MCF 10A (cell line): Measurements from ENCODE around the gene HARBI1. TPM values are rescaled to one million over a fixed set of nuclear protein-coding genes. Genes with fewer than 3 reads are reported as not detected.

Experiments used
- BruUV-seq: library from RNA; stranded (reverse); fragments of 400-500 nt; replicated peaks from 2 replicates; lab custom pipeline; 2021; lab: Mats Ljungman, UMichigan
- CTCF ChIA-PET: fragments of 300-600 bp; sonication (Branson Sonifier 250); formaldehyde crosslinking; extraction: SDS; loops from one replicate; lab custom pipeline; 2021; ENCODE audit warnings: antibody characterized with exemption, inconsistent platforms; lab: Yijun Ruan, JAX
- POLR2A ChIA-PET: fragments of 300-600, 350-650 bp; sonication (Branson Sonifier 250); formaldehyde crosslinking; extraction: SDS; loops from one replicate; lab custom pipeline; 2020; ENCODE audit warnings: antibody characterized with exemption, inconsistent platforms; lab: Yijun Ruan, JAX
- DNase-seq: peaks from one replicate; pipeline ENCODE4 v3.0.0-alpha.2; 2018; ENCODE audit not compliant: unreplicated experiment
- H3K27ac Mint-ChIP-seq: one replicate; pipeline ENCODE4 v1.8.0; 2022; ENCODE audit warnings: mild to moderate bottlenecking, low read depth, mixed read lengths; ENCODE audit not compliant: unreplicated experiment
- H3K27me3 Mint-ChIP-seq: one replicate; pipeline ENCODE4 v1.8.0; 2022; ENCODE audit warnings: mixed read lengths; ENCODE audit not compliant: insufficient read depth, unreplicated experiment
- H3K36me3 Mint-ChIP-seq: one replicate; pipeline ENCODE4 v1.8.0; 2022; ENCODE audit warnings: mild to moderate bottlenecking, moderate library complexity, mixed read lengths; ENCODE audit not compliant: insufficient read depth, unreplicated experiment
- H3K4me1 Mint-ChIP-seq: one replicate; pipeline ENCODE4 v1.8.0; 2022; ENCODE audit warnings: mixed read lengths; ENCODE audit not compliant: insufficient read depth, unreplicated experiment
- H3K4me3 Mint-ChIP-seq: one replicate; pipeline ENCODE4 v1.8.0; 2022; ENCODE audit warnings: mild to moderate bottlenecking, moderate library complexity, mixed read lengths; ENCODE audit not compliant: unreplicated experiment
- H3K9me3 Mint-ChIP-seq: one replicate; pipeline ENCODE4 v1.8.0; 2022; ENCODE audit warnings: mixed read lengths; ENCODE audit not compliant: unreplicated experiment
- intact Hi-C: fragments of 100-400 bp; cut with micrococcal nuclease; formaldehyde crosslinking; loops from 2 replicates; pipeline ENCODE4 v1.14.1; 2022
- total RNA-seq: library from RNA; stranded (reverse); gene quantifications from 2 replicates; pipeline ENCODE4 v1.2.3, GENCODE V29; 2022
- TF ChIP-seq, protein P1 (sequence below): fragments of 200-600 bp; IDR thresholded peaks from one replicate; pipeline ENCODE4 v1.8.0; 2022; ENCODE audit warnings: antibody characterized with exemption, mild to moderate bottlenecking; ENCODE audit not compliant: unreplicated experiment

The HARBI1 gene
- total RNA-seq, 1 experiment from 2014 or later = 6.8 TPM

DNA sequence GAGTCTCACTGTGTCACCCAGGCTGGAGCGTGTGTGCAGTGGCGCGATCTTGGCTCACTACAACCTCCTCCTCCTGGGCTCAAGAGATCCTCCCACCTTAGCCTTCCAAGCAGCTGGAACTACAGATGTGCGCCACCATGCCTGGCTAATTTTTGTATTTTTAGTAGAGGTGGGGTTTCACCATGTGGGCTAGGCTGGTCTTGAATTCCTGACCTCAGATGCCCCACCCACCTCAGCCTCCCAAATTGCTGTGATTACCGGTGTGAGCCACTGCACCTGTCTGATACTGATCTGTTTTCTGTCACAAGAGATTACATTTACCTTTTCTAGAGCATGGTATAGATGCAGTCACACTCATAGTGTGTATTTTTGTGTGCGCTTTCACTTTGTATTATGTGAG is 11.9 kb upstream of the HARBI1 start:
- intact Hi-C loops = no loop called here
- Mint-ChIP-seq H3K4me3 (no peak overlapping the region), H3K27me3 (no peaks in the 10 kb centered on the region), H3K27ac (no peak overlapping the region), H3K36me3 (peaks cover 60% of the 10 kb centered on the region), H3K9me3 (no peaks in the 10 kb centered on the region), H3K4me1 (no peaks in the 10 kb centered on the region)
- DNase-seq = no peak
- TF ChIP-seq, protein P1, sequence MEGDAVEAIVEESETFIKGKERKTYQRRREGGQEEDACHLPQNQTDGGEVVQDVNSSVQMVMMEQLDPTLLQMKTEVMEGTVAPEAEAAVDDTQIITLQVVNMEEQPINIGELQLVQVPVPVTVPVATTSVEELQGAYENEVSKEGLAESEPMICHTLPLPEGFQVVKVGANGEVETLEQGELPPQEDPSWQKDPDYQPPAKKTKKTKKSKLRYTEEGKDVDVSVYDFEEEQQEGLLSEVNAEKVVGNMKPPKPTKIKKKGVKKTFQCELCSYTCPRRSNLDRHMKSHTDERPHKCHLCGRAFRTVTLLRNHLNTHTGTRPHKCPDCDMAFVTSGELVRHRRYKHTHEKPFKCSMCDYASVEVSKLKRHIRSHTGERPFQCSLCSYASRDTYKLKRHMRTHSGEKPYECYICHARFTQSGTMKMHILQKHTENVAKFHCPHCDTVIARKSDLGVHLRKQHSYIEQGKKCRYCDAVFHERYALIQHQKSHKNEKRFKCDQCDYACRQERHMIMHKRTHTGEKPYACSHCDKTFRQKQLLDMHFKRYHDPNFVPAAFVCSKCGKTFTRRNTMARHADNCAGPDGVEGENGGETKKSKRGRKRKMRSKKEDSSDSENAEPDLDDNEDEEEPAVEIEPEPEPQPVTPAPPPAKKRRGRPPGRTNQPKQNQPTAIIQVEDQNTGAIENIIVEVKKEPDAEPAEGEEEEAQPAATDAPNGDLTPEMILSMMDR = no peak
- POLR2A ChIA-PET = interaction anchor here (3.7 kb wide), 1 partner anchor 11 kb away, joined by 39 read pairs; the partner anchor contains the start of genes ATG13 and HARBI1
- CTCF ChIA-PET = no interaction called here
- no TSS peak for BruUV-seq

DNA sequence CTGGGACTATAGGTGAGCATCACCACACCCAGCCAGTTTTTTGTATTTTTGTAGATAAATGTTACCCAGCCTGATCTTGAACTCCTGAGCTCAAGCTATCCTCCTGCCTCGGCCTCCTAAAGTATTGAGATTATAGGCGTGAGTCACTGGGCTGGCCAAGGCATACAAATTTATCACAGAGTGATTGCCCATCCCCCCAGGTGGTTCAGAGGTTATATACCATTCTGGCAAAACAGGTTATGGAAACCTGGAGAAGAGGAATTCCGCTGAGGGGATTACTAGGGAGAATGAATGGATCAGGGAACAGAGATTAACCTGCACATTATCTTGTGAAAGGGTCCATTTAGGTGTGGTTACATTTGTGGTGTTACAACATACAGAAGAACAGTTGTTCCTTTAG is 8.4 kb upstream of the HARBI1 start:
- Mint-ChIP-seq H3K4me1 (peaks cover 6% of the 10 kb centered on the region), H3K27me3 (no peaks in the 10 kb centered on the region), H3K4me3 (no peak overlapping the region), H3K27ac (peak overlapping the region; percentile 29), H3K36me3 (peaks cover 67% of the 10 kb centered on the region), H3K9me3 (no peaks in the 10 kb centered on the region)
- DNase-seq = no peak
- TF ChIP-seq, protein P1 = no peak
- ChIA-PET POLR2A (no interaction called here), CTCF (interaction anchor here (1.2 kb wide), 1 partner anchor 25 kb away, joined by 3 read pairs; no protein-coding TSS in a partner anchor)
- no TSS peak for BruUV-seq
- intact Hi-C loops = no loop called here

DNA sequence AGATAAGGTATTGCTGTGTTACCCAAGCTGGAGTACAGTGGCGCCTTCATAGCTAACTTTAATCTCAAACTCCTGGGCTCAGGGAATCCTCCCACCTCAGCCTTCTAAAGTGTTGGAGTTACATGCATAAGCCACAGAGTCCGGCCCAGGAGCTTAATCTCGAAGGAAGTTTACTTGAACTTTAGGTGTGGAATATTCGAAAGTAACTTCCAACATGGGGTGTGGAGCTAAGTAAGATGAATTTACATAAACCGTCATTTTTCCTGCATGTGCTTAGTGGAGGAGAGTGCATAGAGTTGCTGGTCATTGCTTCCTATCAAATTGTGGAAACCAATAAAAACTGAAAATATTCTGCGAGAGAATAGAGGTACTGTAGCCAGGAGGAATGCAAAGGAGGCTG is 1.8 kb upstream of the HARBI1 start:
- ChIA-PET CTCF (interaction anchor here (0.6 to 2.9 kb wide), 27 partner anchors 9 to 309 kb away, joined by 3 to 21 read pairs (median 4); partner anchors contain the start of gene CHRM4), POLR2A (interaction anchor here (0.6 to 5.6 kb wide), 23 partner anchors 8 to 261 kb away, joined by 3 to 108 read pairs (median 5); partner anchors contain the start of genes AMBRA1, ARHGAP1 and ZNF408)
- H3K36me3 Mint-ChIP-seq = peaks cover 28% of the 10 kb centered on the region
- DNase-seq = no peak
- intact Hi-C loops = loop anchor here (5.0 kb wide), 1 partner anchor 82 kb away; no protein-coding TSS in a partner anchor
- peak overlapping the region; percentile 99 for H3K27ac Mint-ChIP-seq
- TF ChIP-seq, protein P1 = no peak
- no peaks in the 10 kb centered on the region for H3K27me3 Mint-ChIP-seq
- no peaks in the 10 kb centered on the region for H3K9me3 Mint-ChIP-seq
- H3K4me3 Mint-ChIP-seq = peak overlapping the region; percentile 82
- BruUV-seq = no TSS peak
- peaks cover 19% of the 10 kb centered on the region for H3K4me1 Mint-ChIP-seq

DNA sequence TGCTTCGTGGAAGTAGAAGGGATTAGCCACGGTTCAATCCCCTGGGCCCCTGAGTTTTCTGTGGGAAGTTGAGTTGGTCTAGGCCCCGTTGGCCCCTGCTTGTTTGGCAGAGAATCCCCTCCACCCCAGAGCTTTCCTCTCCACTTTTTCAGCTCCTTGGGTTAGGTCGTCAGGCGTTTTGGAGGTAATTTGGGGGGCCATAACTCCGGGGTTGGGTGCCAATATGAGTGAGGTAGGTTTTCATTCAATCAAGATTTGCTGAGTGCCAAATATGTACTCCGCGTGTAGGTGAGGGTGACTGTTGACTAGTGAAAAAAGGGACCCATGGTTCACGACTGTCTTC is 916 bp upstream of the HARBI1 start:
- BruUV-seq = no TSS peak
- Mint-ChIP-seq H3K27ac (peak overlapping the region; percentile 99), H3K36me3 (peaks cover 32% of the 10 kb centered on the region), H3K27me3 (no peaks in the 10 kb centered on the region), H3K4me3 (peak overlapping the region; percentile 82), H3K9me3 (no peaks in the 10 kb centered on the region), H3K4me1 (peaks cover 19% of the 10 kb centered on the region)
- DNase-seq = no peak
- intact Hi-C loops = loop anchor here (1.0 to 5.0 kb wide), 4 partner anchors 57 to 229 kb away; no protein-coding TSS in a partner anchor
- POLR2A ChIA-PET = interaction anchor here (0.6 to 5.6 kb wide), 21 partner anchors 9 to 604 kb away, joined by 3 to 108 read pairs (median 6); partner anchors contain the start of genes AMBRA1, ARHGAP1 and ZNF408
- TF ChIP-seq, protein P1 = no peak
- CTCF ChIA-PET = interaction anchor here (0.6 to 2.9 kb wide), 27 partner anchors 10 to 234 kb away, joined by 3 to 21 read pairs (median 4); partner anchors contain the start of gene CHRM4
